ENCODE data around the gene ERGIC1. TPM values are rescaled to one million over a fixed set of nuclear protein-coding genes. Genes with fewer than 3 reads are reported as not detected.
"Not testable (repeated sequence)": the region's sequence is repeated elsewhere in the genome, so short reads cannot be mapped to it uniquely, and the experiment has no call there.

The ERGIC1 gene
- total RNA-seq, 1 donor from 2014 or later, result 54.8 TPM

- Mint-ChIP-seq H3K27me3 (ENCODE audit: low read depth) (no peaks in the 10 kb centered on the region), H3K4me3 (ENCODE audit: low read depth) (no peak overlapping the region), H3K27ac (no peak overlapping the region), H3K4me1 (ENCODE audit: low read depth) (peaks cover 11% of the 10 kb centered on the region), H3K36me3 (ENCODE audit: low read depth) (no peaks in the 10 kb centered on the region), H3K9me3 (no peaks in the 10 kb centered on the region)
- intact Hi-C loops (cut with micrococcal nuclease), result no loop called here
- no peak for DNase-seq (ENCODE audit: low spot score)
Measured at GRCh38 chr5:172848419-172848818, 14.4 kb downstream of the ERGIC1 start.

- Mint-ChIP-seq H3K27ac (no peak overlapping the region), H3K36me3 (ENCODE audit: low read depth) (no peaks in the 10 kb centered on the region), H3K4me1 (ENCODE audit: low read depth) (peaks cover 22% of the 10 kb centered on the region), H3K27me3 (ENCODE audit: low read depth) (no peaks in the 10 kb centered on the region), H3K4me3 (ENCODE audit: low read depth) (no peak overlapping the region), H3K9me3 (no peaks in the 10 kb centered on the region)
- intact Hi-C loops (cut with micrococcal nuclease), result no loop called here
- DNase-seq (ENCODE audit: low spot score), result no peak
Measured at GRCh38 chr5:172849606-172850453, 15.8 kb downstream of the ERGIC1 start.

GRCh38 chr5:172850454-172850797 is 16.4 kb downstream of the ERGIC1 start:
- peaks cover 22% of the 10 kb centered on the region for H3K4me1 Mint-ChIP-seq (ENCODE audit: low read depth)
- no peaks in the 10 kb centered on the region for H3K9me3 Mint-ChIP-seq
- H3K4me3 Mint-ChIP-seq (ENCODE audit: low read depth), result no peak overlapping the region
- no peaks in the 10 kb centered on the region for H3K36me3 Mint-ChIP-seq (ENCODE audit: low read depth)
- no peak overlapping the region for H3K27ac Mint-ChIP-seq
- intact Hi-C loops (cut with micrococcal nuclease), result no loop called here
- H3K27me3 Mint-ChIP-seq (ENCODE audit: low read depth), result no peaks in the 10 kb centered on the region
- no peak for DNase-seq (ENCODE audit: low spot score)

- H3K36me3 Mint-ChIP-seq (ENCODE audit: low read depth); H3K9me3 Mint-ChIP-seq; DNase-seq (ENCODE audit: low spot score); H3K27me3 Mint-ChIP-seq (ENCODE audit: low read depth); H3K4me3 Mint-ChIP-seq (ENCODE audit: low read depth); H3K27ac Mint-ChIP-seq; intact Hi-C loops (cut with micrococcal nuclease): not testable (repeated sequence)
- peaks cover 22% of the 10 kb centered on the region for H3K4me1 Mint-ChIP-seq (ENCODE audit: low read depth)
Measured at GRCh38 chr5:172851254-172851653, 17.2 kb downstream of the ERGIC1 start.

- Mint-ChIP-seq H3K36me3 (ENCODE audit: low read depth) (no peaks in the 10 kb centered on the region), H3K4me3 (ENCODE audit: low read depth) (no peak overlapping the region), H3K4me1 (ENCODE audit: low read depth) (peaks cover 20% of the 10 kb centered on the region), H3K9me3 (no peaks in the 10 kb centered on the region), H3K27me3 (ENCODE audit: low read depth) (no peaks in the 10 kb centered on the region), H3K27ac (peak overlapping the region; percentile 2)
- intact Hi-C loops (cut with micrococcal nuclease), result no loop called here
- DNase-seq (ENCODE audit: low spot score), result no peak
Measured at GRCh38 chr5:172852490-172853354, 18.7 kb downstream of the ERGIC1 start.

GRCh38 chr5:172853355-172853975 is 19.4 kb downstream of the ERGIC1 start:
- Mint-ChIP-seq H3K9me3 (no peaks in the 10 kb centered on the region), H3K27me3 (ENCODE audit: low read depth) (no peaks in the 10 kb centered on the region), H3K36me3 (ENCODE audit: low read depth) (no peaks in the 10 kb centered on the region), H3K27ac (no peak overlapping the region), H3K4me3 (ENCODE audit: low read depth) (no peak overlapping the region), H3K4me1 (ENCODE audit: low read depth) (peaks cover 20% of the 10 kb centered on the region)
- intact Hi-C loops (cut with micrococcal nuclease), result no loop called here
- DNase-seq (ENCODE audit: low spot score), result no peak

GRCh38 chr5:172854451-172854871 is 20.4 kb downstream of the ERGIC1 start:
- Mint-ChIP-seq H3K27me3 (ENCODE audit: low read depth) (no peaks in the 10 kb centered on the region), H3K27ac (peak overlapping the region; percentile 26), H3K4me3 (ENCODE audit: low read depth) (no peak overlapping the region), H3K4me1 (ENCODE audit: low read depth) (peaks cover 19% of the 10 kb centered on the region), H3K36me3 (ENCODE audit: low read depth) (no peaks in the 10 kb centered on the region), H3K9me3 (no peaks in the 10 kb centered on the region)
- no peak for DNase-seq (ENCODE audit: low spot score)
- intact Hi-C loops (cut with micrococcal nuclease), result no loop called here

GRCh38 chr5:172854971-172855370 is 20.9 kb downstream of the ERGIC1 start:
- DNase-seq (ENCODE audit: low spot score), result no peak
- Mint-ChIP-seq H3K4me1 (ENCODE audit: low read depth) (peaks cover 16% of the 10 kb centered on the region), H3K9me3 (no peaks in the 10 kb centered on the region), H3K27me3 (ENCODE audit: low read depth) (no peaks in the 10 kb centered on the region), H3K36me3 (ENCODE audit: low read depth) (no peaks in the 10 kb centered on the region), H3K27ac (no peak overlapping the region), H3K4me3 (ENCODE audit: low read depth) (no peak overlapping the region)
- intact Hi-C loops (cut with micrococcal nuclease), result no loop called here

GRCh38 chr5:172855597-172856292 is 21.7 kb downstream of the ERGIC1 start:
- Mint-ChIP-seq H3K4me3 (ENCODE audit: low read depth) (no peak overlapping the region), H3K36me3 (ENCODE audit: low read depth) (no peaks in the 10 kb centered on the region), H3K27me3 (ENCODE audit: low read depth) (no peaks in the 10 kb centered on the region), H3K9me3 (no peaks in the 10 kb centered on the region), H3K27ac (no peak overlapping the region), H3K4me1 (ENCODE audit: low read depth) (peaks cover 16% of the 10 kb centered on the region)
- intact Hi-C loops (cut with micrococcal nuclease), result no loop called here
- no peak for DNase-seq (ENCODE audit: low spot score)

- Mint-ChIP-seq H3K4me1 (ENCODE audit: low read depth) (peaks cover 18% of the 10 kb centered on the region), H3K9me3 (no peaks in the 10 kb centered on the region), H3K36me3 (ENCODE audit: low read depth) (no peaks in the 10 kb centered on the region), H3K27ac (no peak overlapping the region), H3K27me3 (ENCODE audit: low read depth) (no peaks in the 10 kb centered on the region), H3K4me3 (ENCODE audit: low read depth) (no peak overlapping the region)
- intact Hi-C loops (cut with micrococcal nuclease), result no loop called here
- DNase-seq (ENCODE audit: low spot score), result no peak
Measured at GRCh38 chr5:172856336-172856735, 22.3 kb downstream of the ERGIC1 start.

- intact Hi-C loops (cut with micrococcal nuclease), result no loop called here
- Mint-ChIP-seq H3K4me1 (ENCODE audit: low read depth) (peaks cover 22% of the 10 kb centered on the region), H3K4me3 (ENCODE audit: low read depth) (no peak overlapping the region), H3K27ac (no peak overlapping the region), H3K27me3 (ENCODE audit: low read depth) (no peaks in the 10 kb centered on the region), H3K9me3 (no peaks in the 10 kb centered on the region), H3K36me3 (ENCODE audit: low read depth) (no peaks in the 10 kb centered on the region)
- no peak for DNase-seq (ENCODE audit: low spot score)
Measured at GRCh38 chr5:172857982-172858381, 23.9 kb downstream of the ERGIC1 start.

GRCh38 chr5:172858511-172858989 is 24.5 kb downstream of the ERGIC1 start:
- no peak overlapping the region for H3K27ac Mint-ChIP-seq
- H3K4me1 Mint-ChIP-seq (ENCODE audit: low read depth), result peaks cover 19% of the 10 kb centered on the region
- intact Hi-C loops (cut with micrococcal nuclease), result no loop called here
- H3K9me3 Mint-ChIP-seq, result no peaks in the 10 kb centered on the region
- no peak for DNase-seq (ENCODE audit: low spot score)
- no peaks in the 10 kb centered on the region for H3K36me3 Mint-ChIP-seq (ENCODE audit: low read depth)
- no peak overlapping the region for H3K4me3 Mint-ChIP-seq (ENCODE audit: low read depth)
- no peaks in the 10 kb centered on the region for H3K27me3 Mint-ChIP-seq (ENCODE audit: low read depth)

Data from activated T-helper 2 cell treated with anti-CD3 and anti-CD28 coated beads, Interferon-gamma antibody, Interleukin-2, Interleukin-4, amounts not matched to agents 10 μg/mL and 5 μg/mL and 100 μg/mL, durations not matched to agents 14 hours and 24 hours and 36 hours (primary cell).